NOMO-1 (cell line): ENCODE data around the gene STXBP5.
"Not testable (repeated sequence)": the region's sequence is repeated elsewhere in the genome, so short reads cannot be mapped to it uniquely, and the experiment has no call there.

ENCODE experiments used
- DNase-seq, 2 experiments: peaks; one replicate each; lab custom pipeline; 2025; ENCODE audit not compliant: unreplicated experiment in 2 of 2; lab: John Stamatoyannopoulos, UW

STXBP5 gene

GRCh38 chr6:147361311-147361981 is 157.2 kb downstream of the STXBP5 start:
- DNase-seq, result no peak

DNA sequence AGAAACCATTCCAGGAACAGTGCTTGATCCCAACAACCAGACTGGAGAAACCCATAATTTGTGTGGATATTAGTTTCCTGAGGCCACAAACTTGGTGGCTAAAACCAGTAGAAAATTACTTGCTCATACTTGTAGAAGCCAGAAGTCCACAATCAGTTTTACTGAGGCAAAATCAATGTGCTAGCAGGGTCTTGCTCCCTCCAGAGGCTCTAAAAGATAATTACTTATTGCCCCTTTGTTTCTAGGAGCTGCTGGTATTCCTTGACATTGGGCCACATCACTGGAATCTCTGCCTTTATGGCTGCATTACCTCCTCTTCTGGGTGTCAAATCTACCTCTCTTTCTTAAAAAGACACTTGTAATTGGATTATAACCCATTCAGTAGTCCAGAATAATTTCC is 162.1 kb downstream of the STXBP5 start:
- DNase-seq, result no peak

GRCh38 chr6:147371325-147371724 is 167.1 kb downstream of the STXBP5 start:
- no peak for DNase-seq

- DNase-seq, result no peak
These were observed 168.6 kb downstream of the STXBP5 start for GRCh38 chr6:147372806-147373205.

GRCh38 chr6:147378819-147379218 is 174.6 kb downstream of the STXBP5 start:
- no peak for DNase-seq

DNA sequence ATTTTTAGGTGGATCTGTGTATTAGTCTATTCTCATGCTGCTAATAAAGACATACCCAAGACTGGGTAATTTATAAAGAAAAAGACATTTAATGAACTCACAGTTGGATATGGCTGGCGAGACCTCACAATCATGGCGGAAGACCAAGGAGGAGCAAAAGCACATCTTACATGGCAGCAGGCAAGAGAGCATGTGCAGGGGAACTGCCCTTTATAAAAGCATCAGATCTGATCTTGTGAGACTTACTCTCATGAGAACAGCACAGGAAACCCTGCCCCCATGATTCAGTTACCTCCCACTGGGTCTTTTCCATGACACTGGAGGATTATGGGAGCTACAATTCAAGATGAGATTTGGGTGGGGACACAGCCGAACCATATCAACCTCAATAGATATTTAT is 176.6 kb downstream of the STXBP5 start:
- not testable (repeated sequence) for DNase-seq

DNA sequence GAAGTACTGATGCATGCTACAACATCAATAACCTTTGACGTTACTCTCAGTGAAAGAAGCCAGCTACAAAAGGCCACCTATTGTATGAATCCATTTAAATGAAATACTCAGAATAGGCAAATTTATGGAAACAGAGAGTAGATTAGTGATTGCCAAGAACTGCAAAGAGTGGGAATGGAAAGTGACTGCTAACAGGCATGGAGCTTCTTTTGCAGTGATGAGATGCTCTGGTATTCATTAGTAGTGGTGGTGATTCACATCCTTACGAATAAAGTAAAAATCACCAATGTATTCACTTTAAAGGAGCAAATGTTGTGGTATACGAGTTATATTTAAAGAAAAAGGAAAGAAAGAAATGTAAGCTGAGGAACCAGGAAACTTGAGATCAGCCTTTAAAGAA is 177.5 kb downstream of the STXBP5 start:
- DNase-seq, result no peak

DNA sequence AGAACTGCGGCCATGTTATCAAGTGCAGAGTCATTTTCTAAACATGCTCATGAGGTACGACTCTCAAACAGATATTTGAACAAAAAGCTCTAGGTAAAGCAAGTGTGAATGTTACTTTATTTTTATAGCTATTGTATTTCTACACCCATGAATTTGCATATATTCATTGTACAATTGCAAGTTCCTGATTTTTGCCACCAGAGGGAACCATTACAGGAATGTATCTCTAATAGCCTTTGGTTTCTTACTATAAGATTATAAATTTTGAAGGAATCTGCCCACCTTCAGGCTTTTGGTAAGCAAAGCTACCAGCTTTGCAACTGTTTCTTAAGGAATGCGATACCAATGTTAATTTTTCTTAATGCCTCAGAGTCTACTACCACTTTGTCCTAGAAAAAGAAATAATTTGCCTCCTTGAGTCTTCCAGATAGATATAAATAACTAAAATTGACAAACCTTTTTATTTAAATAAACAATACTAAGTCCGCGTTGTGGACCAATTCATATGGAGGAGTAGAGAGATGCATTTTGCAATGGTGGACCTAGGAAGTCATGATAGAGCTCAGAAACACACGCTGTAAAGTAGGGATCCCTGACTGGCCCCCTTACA is 178.8 kb downstream of the STXBP5 start:
- DNase-seq, result peak in 1 of 2 experiments; percentile 7

GRCh38 chr6:147384029-147384428 is 179.8 kb downstream of the STXBP5 start:
- no peak for DNase-seq

GRCh38 chr6:147384737-147385710 is 180.8 kb downstream of the STXBP5 start:
- DNase-seq, result no peak

GRCh38 chr6:147389463-147389862 is 185.2 kb downstream of the STXBP5 start:
- DNase-seq, result no peak

DNA sequence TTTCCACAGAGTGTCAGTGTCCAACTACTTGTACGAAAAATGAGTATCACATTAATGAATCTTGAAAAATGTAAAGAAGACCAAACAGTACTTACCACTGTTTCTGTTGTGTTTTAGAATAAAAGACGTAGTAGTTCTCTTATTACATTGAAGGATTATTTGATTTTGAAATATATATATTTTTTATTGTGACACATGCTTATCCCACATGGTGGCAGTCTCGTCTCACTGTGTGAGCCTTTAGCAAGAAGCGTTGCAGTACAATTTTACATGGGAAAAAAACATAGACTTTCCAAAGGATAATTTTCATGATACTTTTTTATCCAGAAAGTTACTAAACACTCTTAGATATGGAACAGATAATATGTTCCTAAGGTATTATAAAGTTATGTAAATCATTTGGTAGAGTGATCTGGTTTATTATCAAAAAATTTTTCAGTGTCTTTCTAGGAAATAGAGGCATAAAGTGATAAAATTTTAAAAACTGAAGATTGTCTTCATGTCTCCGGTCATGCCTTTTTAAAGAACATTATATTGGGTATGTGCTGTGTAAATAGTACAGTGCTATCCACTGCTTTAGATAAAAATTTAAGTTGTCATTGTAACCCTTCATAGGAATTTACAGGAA is 186.8 kb downstream of the STXBP5 start:
- no peak for DNase-seq

GRCh38 chr6:147392917-147393625 is 188.9 kb downstream of the STXBP5 start:
- DNase-seq, result no peak

DNA sequence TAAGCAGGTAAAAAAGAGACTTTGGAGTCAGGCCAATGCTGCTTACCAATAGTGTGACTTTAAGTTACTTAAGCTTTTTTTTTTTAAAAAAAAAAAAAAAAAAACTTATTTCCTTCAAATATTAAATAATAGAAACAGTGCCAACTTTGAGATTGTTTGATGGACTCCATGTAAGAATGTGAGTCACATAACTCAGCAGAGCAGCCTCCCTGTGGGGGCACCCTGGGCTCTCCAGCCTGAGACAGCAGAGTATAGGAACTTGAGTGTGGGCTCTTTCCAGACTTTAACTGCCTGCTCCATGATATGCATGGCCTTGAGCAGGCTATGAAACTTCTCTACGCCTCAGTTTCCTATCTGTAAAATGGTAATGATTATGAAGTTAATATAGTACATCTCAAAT is 190.9 kb downstream of the STXBP5 start:
- DNase-seq, result no peak

- DNase-seq, result no peak
These were observed 193.1 kb downstream of the STXBP5 start for GRCh38 chr6:147397306-147397705.

GRCh38 chr6:147400968-147401367 is 196.8 kb downstream of the STXBP5 start:
- no peak for DNase-seq

DNA sequence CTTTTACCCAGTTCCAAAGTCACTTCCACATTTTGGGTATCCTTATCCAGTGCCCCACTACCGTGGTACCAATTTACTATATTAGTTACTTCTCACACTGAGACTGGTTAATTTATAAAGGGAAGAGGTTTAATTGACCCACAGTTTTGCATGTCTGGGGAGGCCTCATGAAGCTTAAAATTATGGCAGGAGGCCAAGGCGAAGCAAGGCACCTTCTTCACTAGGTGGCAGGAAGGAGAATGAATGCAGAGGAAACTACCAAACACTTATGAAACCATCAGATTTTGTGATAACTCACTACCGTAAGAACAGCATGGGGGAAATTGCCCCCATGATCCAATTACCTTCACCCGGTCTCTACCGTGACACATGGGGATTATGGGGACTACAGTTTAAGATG is 197.6 kb downstream of the STXBP5 start:
- no peak for DNase-seq

DNA sequence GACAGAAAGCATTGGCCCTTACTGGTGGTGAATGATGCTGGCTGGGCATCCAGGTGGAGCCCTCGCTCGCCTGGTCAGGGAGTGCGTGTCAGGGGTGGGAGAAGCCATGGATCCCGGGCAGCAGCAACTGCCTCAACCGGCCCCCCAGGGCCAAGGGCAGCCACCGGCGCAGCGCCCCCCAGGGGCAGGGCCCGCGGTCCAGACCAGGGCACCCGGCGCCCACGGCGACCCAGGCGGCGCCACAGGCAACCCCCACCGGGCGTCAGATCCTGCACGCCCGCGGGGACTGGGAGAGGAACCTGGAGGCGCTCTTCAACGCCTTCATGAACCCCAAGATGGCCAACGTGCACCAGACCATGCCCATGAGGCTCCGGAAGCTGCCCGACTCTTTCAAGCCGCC is 202.6 kb downstream of the STXBP5 start:
- no peak for DNase-seq

GRCh38 chr6:147407571-147407970 is 203.4 kb downstream of the STXBP5 start:
- DNase-seq, result no peak

- no peak for DNase-seq
These were observed 212.4 kb downstream of the STXBP5 start for GRCh38 chr6:147416622-147417021.
